Keratinocyte (primary cell): Measurements from ENCODE around the gene ASPN.

Experiments
- EZH2 ChIP-seq: IDR thresholded peaks from one replicate; pipeline ENCODE4 v1.6.1; 2012; ENCODE audit warnings: inconsistent platforms, mild to moderate bottlenecking, low read length, moderate library complexity
- TF ChIP-seq, protein P1 (sequence below), 3 experiments: IDR thresholded peaks in 1 of 3; conservative IDR thresholded peaks in 1 of 3; optimal IDR thresholded peaks in 1 of 3; 2 replicates in 2 of 3; 3 replicates in 1 of 3; pipeline versions ENCODE3 to v1.5.1; 2011; ENCODE audit warnings: low read length in 3 of 3, mild to moderate bottlenecking in 3 of 3, moderate library complexity in 2 of 3, control low read depth in 1 of 3, inconsistent platforms in 1 of 3; ENCODE audit not compliant: insufficient read depth in 2 of 3; ENCODE audit errors: extremely low read depth in 1 of 3

DNA sequence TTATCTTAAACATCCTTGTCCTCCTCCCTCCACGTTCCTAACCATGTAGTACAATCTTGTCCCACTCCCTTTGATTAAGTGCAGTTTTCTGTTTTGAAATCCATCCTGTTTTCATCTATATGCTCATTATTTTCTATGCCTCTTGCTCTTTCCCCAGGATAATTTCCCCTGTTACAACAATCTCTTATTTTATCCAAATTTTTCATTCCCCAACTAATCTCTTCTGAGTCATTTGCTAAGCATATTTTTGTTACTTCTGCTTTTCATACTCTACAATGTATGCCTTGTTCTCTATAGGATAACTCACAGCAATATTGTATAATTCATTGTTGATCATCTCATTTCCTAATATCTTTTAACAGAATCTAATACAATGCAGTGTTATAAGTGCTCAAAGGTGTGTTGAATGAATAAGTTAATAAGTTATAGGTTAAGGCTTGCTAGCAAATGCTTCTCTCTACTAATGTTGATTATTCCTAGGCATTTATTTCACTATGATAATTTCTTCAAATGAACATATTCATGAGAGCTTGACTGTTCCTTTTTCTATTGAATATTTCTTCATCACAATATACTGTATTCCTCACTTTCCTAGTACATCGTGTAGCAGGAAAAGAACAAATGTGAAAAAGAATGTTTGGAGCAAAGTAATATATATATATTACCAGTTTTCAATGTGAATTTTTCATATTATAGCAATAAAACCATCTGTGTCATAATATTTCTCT, 59.5 kb downstream of the ASPN start:
- TF ChIP-seq, protein P1, sequence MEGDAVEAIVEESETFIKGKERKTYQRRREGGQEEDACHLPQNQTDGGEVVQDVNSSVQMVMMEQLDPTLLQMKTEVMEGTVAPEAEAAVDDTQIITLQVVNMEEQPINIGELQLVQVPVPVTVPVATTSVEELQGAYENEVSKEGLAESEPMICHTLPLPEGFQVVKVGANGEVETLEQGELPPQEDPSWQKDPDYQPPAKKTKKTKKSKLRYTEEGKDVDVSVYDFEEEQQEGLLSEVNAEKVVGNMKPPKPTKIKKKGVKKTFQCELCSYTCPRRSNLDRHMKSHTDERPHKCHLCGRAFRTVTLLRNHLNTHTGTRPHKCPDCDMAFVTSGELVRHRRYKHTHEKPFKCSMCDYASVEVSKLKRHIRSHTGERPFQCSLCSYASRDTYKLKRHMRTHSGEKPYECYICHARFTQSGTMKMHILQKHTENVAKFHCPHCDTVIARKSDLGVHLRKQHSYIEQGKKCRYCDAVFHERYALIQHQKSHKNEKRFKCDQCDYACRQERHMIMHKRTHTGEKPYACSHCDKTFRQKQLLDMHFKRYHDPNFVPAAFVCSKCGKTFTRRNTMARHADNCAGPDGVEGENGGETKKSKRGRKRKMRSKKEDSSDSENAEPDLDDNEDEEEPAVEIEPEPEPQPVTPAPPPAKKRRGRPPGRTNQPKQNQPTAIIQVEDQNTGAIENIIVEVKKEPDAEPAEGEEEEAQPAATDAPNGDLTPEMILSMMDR (optimal IDR thresholded peaks at IDR 0.05 in 1 of 3, IDR thresholded peaks at IDR 0.05 in 1 of 3, conservative IDR thresholded peaks at IDR 0.05 in 1 of 3; ENCODE audit: extremely low read depth in 1 of 3, insufficient read depth in 2 of 3, low read length in 3 of 3): no peak
- TF ChIP-seq EZH2: no peak
